CD14-positive monocyte (primary cell): ENCODE data around the gene COPS4. TPM values are rescaled to one million over a fixed set of nuclear protein-coding genes. Genes with fewer than 3 reads are reported as not detected.
A peak's percentile ranks its signal among the peaks of the same experiment; 100 is the strongest.

Experiments used
- DNase-seq, 3 donors: peaks; one replicate each; pipeline ENCODE4 v3.0.0-alpha.2; 2011 to 2022
- H2AFZ ChIP-seq: 2 replicates; pipeline ENCODE4 v1.6.0; 2012; ENCODE audit warnings: mild to moderate bottlenecking, low read depth, low read length, inconsistent platforms; ENCODE audit not compliant: insufficient read depth, poor library complexity, severe bottlenecking
- H3K27ac ChIP-seq, 2 donors: 1 replicate in 1 of 2; 2 replicates in 1 of 2; pipeline ENCODE4 v1.5.1; 2012 to 2013; ENCODE audit warnings: low read length in 2 of 2, control low read depth in 1 of 2, inconsistent platforms in 1 of 2, low read depth in 1 of 2, mild to moderate bottlenecking in 1 of 2
- H3K27me3 ChIP-seq, 2 donors: one replicate each; pipeline versions ENCODE4 v1.6.0 to v1.6.1; 2011 to 2013; ENCODE audit warnings: low read length in 2 of 2; ENCODE audit not compliant: control insufficient read depth in 2 of 2, insufficient read depth in 2 of 2
- H3K36me3 ChIP-seq, 2 donors: replicated peaks in 1 of 2; 1 replicate in 1 of 2; 2 replicates in 1 of 2; pipeline versions ENCODE4 v1.5.1 to v1.6.1; 2012 to 2013; ENCODE audit warnings: low read length in 2 of 2, control low read depth in 1 of 2, inconsistent platforms in 1 of 2, mild to moderate bottlenecking in 1 of 2; ENCODE audit not compliant: insufficient read depth in 2 of 2, control insufficient read depth in 1 of 2
- H3K4me1 ChIP-seq, 2 donors: 1 replicate in 1 of 2; 2 replicates in 1 of 2; pipeline versions ENCODE4 v1.5.1 to v1.6.1; 2012 to 2013; ENCODE audit warnings: low read length in 2 of 2, control low read depth in 1 of 2, inconsistent platforms in 1 of 2, mild to moderate bottlenecking in 1 of 2, moderate library complexity in 1 of 2; ENCODE audit not compliant: insufficient read depth in 2 of 2, control insufficient read depth in 1 of 2
- H3K4me2 ChIP-seq: replicated peaks from 2 replicates; pipeline ENCODE3; 2012; ENCODE audit warnings: low read length, moderate library complexity, mild to moderate bottlenecking; ENCODE audit not compliant: poor library complexity, severe bottlenecking; ENCODE audit errors: extremely low read depth
- H3K4me3 ChIP-seq, 3 experiments: fragments of 200-600 bp in 1 of 3; sonication (generic) in 1 of 3; replicated peaks in 1 of 3; 1 replicate in 2 of 3; 2 replicates in 1 of 3; pipeline ENCODE4 v1.5.1; 2011 to 2013; ENCODE audit warnings: low read length in 3 of 3, mild to moderate bottlenecking in 3 of 3, control low read depth in 2 of 3, low read depth in 2 of 3, inconsistent platforms in 1 of 3, moderate library complexity in 1 of 3
- H3K79me2 ChIP-seq: 2 replicates; pipeline ENCODE4 v1.6.0; 2012; ENCODE audit warnings: mild to moderate bottlenecking, control low read depth, inconsistent platforms, low read length, moderate library complexity; ENCODE audit not compliant: insufficient read depth
- H3K9ac ChIP-seq: 2 replicates; pipeline ENCODE4 v1.6.0; 2017; ENCODE audit warnings: low read length, mild to moderate bottlenecking; ENCODE audit not compliant: insufficient read depth, poor library complexity, severe bottlenecking
- H3K9me3 ChIP-seq, 2 donors: replicated peaks in 1 of 2; 1 replicate in 1 of 2; 2 replicates in 1 of 2; pipeline versions ENCODE4 v1.5.1 to v1.6.1; 2012 to 2013; ENCODE audit warnings: low read length in 2 of 2, control low read depth in 1 of 2; ENCODE audit not compliant: control insufficient read depth in 1 of 2, insufficient read depth in 1 of 2
- H4K20me1 ChIP-seq: 2 replicates; pipeline ENCODE4 v1.6.0; 2012; ENCODE audit warnings: mild to moderate bottlenecking, low read length, control low read depth, moderate library complexity; ENCODE audit not compliant: insufficient read depth
- H3K27ac Mint-ChIP-seq, 7 donors: one replicate each; pipeline ENCODE4 v1.8.0; 2020; ENCODE audit warnings: mild to moderate bottlenecking in 7 of 7, mixed read lengths in 7 of 7, moderate library complexity in 6 of 7, inconsistent platforms in 2 of 7
- H3K27me3 Mint-ChIP-seq, 3 donors: one replicate each; pipeline ENCODE4 v1.8.0; 2021 to 2022; ENCODE audit warnings: low read depth in 3 of 3, mild to moderate bottlenecking in 3 of 3, mixed read lengths in 3 of 3, moderate library complexity in 3 of 3, inconsistent platforms in 1 of 3
- H3K36me3 Mint-ChIP-seq, 2 donors: one replicate each; pipeline ENCODE4 v1.8.0; 2020; ENCODE audit warnings: mixed read lengths in 2 of 2, inconsistent platforms in 1 of 2, mild to moderate bottlenecking in 1 of 2
- H3K4me1 Mint-ChIP-seq: one replicate; pipeline ENCODE4 v1.8.0; 2020; ENCODE audit warnings: mild to moderate bottlenecking, mixed read lengths
- H3K4me3 Mint-ChIP-seq, 2 donors: one replicate each; pipeline ENCODE4 v1.8.0; 2020; ENCODE audit warnings: mild to moderate bottlenecking in 2 of 2, mixed read lengths in 2 of 2, moderate library complexity in 1 of 2
- H3K9me3 Mint-ChIP-seq, 7 donors: one replicate each; pipeline ENCODE4 v1.8.0; 2020 to 2022; ENCODE audit warnings: mixed read lengths in 7 of 7, mild to moderate bottlenecking in 6 of 7, moderate library complexity in 6 of 7, inconsistent platforms in 2 of 7
- CTCF ChIP-seq: fragments of 200-600 bp; IDR thresholded peaks from one replicate; pipeline ENCODE4 v1.8.0; 2022; ENCODE audit warnings: antibody characterized with exemption, mild to moderate bottlenecking
- WGBS: methylation state at CpG from one replicate; pipeline ENCODE4 v1.1.5; 2013; ENCODE audit warnings: missing lambda C conversion rate; ENCODE audit not compliant: insufficient coverage; 5-methylcytosine and 5-hydroxymethylcytosine counted together
- intact Hi-C, 2 donors: fragments of 100-400 bp; cut with micrococcal nuclease; formaldehyde crosslinking; loops; one replicate each; pipeline versions ENCODE4 v1.15.0 to v1.15.1; 2023
- polyA plus RNA-seq, 3 donors: library from polyadenylated mRNA; depleted of rRNA in 1 of 3; unstranded in 2 of 3; stranded (reverse) in 1 of 3; fragments of 300-500 nt in 2 of 3; fragments of >200 nt in 1 of 3; fragmentation: Illumina TruSeq in 2 of 3; gene quantifications; 1 replicate in 2 of 3; 2 replicates in 1 of 3; pipeline ENCODE4 v1.2.3, GENCODE V29; 2012 to 2021

Gene COPS4
- polyA plus RNA-seq, 3 donors = 16.0 to 54.7 (median 54.5) TPM

DNA sequence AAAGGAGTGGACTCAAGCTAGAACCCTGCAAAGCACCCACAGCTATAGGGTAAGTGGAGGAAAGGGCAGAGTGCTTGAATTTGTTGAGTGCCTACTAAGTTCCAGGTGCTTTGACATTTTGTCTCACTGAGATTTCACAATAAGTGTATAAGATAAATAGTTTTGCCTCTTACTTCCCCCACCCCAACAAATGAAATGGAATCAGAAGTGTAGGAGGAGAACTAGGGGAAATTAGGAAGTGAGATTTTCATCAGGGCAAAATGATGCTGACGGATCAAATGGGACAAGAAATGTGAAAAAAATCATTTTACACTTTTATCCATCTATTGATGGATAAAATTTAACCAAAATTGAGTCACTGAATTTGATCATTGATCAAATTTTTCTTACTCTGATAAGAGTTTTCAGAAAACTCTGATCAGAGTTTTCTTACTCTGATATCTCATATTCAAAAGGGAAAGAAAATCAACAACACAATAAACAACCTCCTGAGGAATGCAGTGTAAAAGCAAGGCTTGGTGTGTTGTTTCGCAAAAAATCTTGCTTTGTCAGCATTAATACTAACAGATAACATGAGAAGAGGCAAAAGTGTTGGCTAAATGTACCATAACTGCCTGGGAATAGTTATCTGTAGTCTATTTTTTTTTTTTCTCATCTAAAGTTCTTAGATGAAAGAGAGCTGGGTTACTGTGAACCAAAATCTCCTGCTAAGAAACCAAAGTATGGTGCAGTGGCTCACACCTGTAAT lies 54.6 kb downstream of the COPS4 start:
- Histone ChIP-seq H4K20me1 (peaks cover 4% of the 10 kb centered on the region), H3K4me3 (no peak overlapping the region), H3K79me2 (peaks cover 37% of the 10 kb centered on the region), H3K9me3 (no peaks in the 10 kb centered on the region), H3K27ac (peak overlapping the region in 1 of 2 donors; percentile 52), H3K4me1 (peaks cover 8 to 20% of the 10 kb centered on the region in 2 donors), H3K36me3 (peaks cover 66 to 87% of the 10 kb centered on the region in 2 donors), H2AFZ (no peak overlapping the region), H3K27me3 (no peaks in the 10 kb centered on the region), H3K9ac (no peak overlapping the region), H3K4me2 (no peak overlapping the region)
- Mint-ChIP-seq H3K4me3 (no peak overlapping the region), H3K27ac (peak overlapping the region in 2 of 7 donors; percentile 20 to 21), H3K9me3 (no peaks in the 10 kb centered on the region), H3K4me1 (peaks cover 20% of the 10 kb centered on the region), H3K27me3 (no peaks in the 10 kb centered on the region), H3K36me3 (peaks cover 70 to 84% of the 10 kb centered on the region in 2 donors)
- no peak for TF ChIP-seq CTCF
- no peak for DNase-seq
- WGBS = no CpG with 5 or more reads among the region's 2 CpGs
- intact Hi-C loops = no loop called here

DNA sequence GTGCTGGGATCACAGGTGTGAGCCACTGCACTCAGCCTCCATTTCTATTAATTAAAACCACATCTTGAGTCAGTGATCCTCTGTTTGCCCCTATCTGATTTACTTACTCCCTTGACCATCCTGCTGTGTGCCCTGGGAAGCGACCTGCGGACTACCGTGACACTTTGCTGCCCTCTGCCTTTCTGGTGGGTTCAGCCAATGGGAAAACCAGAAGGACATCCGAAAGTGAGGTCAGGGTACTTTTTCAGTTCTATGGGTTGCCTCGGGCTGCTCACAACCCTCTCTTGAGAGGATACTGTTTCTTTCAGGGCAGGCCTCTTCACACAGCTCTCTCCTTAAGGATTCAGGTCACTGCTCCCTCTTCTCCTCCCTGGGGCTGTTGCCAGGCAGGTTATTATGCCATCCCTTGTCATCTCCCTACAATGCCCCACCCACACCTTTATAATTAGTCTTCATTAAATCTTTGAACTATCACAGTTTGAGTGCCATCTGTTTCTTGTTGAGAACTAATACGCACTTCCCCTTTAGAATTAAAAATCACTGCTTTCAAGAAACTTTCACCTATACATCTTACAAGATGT lies 58.2 kb downstream of the COPS4 start:
- peaks cover 88 to 99% of the 10 kb centered on the region in 2 donors for H3K36me3 ChIP-seq
- WGBS = 93% methylated on average over 6 of the region's 6 CpGs
- no peak for TF ChIP-seq CTCF
- Mint-ChIP-seq H3K9me3 (no peaks in the 10 kb centered on the region), H3K4me1 (peaks cover 19% of the 10 kb centered on the region), H3K27ac (peak overlapping the region; percentile 23 to 84 (median 63)), H3K27me3 (no peaks in the 10 kb centered on the region), H3K36me3 (peaks cover 83 to 98% of the 10 kb centered on the region in 2 donors), H3K4me3 (no peak overlapping the region)
- H3K9ac ChIP-seq = no peak overlapping the region
- DNase-seq = no peak
- no peak overlapping the region for H3K4me2 ChIP-seq
- H2AFZ ChIP-seq = no peak overlapping the region
- no peak overlapping the region for H3K4me3 ChIP-seq
- no peaks in the 10 kb centered on the region for H3K27me3 ChIP-seq
- peak overlapping the region; percentile 8 to 41 for H3K27ac ChIP-seq
- intact Hi-C loops = no loop called here
- peaks cover 70% of the 10 kb centered on the region for H3K79me2 ChIP-seq
- H3K9me3 ChIP-seq = no peaks in the 10 kb centered on the region
- H3K4me1 ChIP-seq = peaks cover 0 to 8% of the 10 kb centered on the region in 2 donors
- H4K20me1 ChIP-seq = peaks cover 14% of the 10 kb centered on the region
